KOPT-K1 (cell line): ENCODE data around the gene PDE6A.

ENCODE experiments used
- H3K27ac ChIP-seq: fragments of 200-600 bp; sonication (generic); 2 replicates; pipeline ENCODE4 v1.5.1; 2016; ENCODE audit warnings: antibody characterized with exemption, mild to moderate bottlenecking, low read depth, low read length; ENCODE audit not compliant: poor library complexity, severe bottlenecking
- H3K36me3 ChIP-seq: fragments of 200-600 bp; sonication (generic); 2 replicates; pipeline ENCODE4 v1.5.1; 2017; ENCODE audit warnings: antibody characterized with exemption, mild to moderate bottlenecking, low read length, moderate library complexity; ENCODE audit not compliant: insufficient read depth
- H3K9me3 ChIP-seq: fragments of 200-600 bp; sonication (generic); 2 replicates; pipeline ENCODE4 v1.5.1; 2017; ENCODE audit warnings: antibody characterized with exemption, low read length, mild to moderate bottlenecking; ENCODE audit not compliant: insufficient read depth, poor library complexity, severe bottlenecking

The PDE6A gene

DNA sequence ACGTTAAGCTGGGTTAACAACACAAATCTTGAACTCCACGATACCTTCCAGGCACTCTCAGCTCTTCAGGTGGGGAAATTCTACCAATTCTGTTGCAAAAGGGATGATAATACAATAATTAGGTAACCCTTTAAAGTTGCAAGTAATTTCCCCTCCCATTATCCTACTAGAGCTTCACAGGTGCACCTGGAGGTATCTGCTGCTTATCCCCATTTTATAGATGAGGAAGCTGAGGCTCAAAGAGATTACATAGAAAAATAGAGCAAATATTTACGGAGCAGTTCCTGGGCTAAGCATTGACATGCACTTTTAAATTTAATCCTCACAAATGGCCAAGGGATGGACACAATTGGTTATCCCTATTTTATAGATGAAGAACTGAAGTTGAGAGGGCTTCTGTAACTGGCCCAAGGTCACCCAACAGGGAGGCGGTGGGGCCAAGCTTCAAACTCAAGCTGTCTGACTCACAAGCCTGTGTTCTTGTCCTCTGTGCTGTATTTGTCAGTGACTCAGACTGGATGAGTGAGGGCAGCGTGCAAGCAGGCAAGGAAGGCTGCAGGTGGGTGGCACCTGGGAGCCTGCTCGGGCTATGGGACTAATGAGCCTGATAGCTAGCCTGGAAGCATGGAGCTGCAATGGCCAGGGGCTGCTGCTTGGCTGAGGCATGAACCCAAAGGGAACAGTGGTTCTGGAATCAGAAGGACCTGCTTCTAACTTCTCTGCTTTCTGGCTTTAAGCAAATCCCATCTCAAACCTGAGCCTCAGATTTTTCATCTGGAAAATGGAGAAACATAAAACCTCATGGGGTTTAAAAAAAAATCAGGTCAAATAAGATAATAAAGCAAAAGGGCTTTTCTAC lies 105.5 kb downstream of the PDE6A start:
- Histone ChIP-seq H3K36me3 (peaks cover 49% of the 10 kb centered on the region; the same call in 1 of the 2 replicates), H3K27ac (no peak overlapping the region)

DNA sequence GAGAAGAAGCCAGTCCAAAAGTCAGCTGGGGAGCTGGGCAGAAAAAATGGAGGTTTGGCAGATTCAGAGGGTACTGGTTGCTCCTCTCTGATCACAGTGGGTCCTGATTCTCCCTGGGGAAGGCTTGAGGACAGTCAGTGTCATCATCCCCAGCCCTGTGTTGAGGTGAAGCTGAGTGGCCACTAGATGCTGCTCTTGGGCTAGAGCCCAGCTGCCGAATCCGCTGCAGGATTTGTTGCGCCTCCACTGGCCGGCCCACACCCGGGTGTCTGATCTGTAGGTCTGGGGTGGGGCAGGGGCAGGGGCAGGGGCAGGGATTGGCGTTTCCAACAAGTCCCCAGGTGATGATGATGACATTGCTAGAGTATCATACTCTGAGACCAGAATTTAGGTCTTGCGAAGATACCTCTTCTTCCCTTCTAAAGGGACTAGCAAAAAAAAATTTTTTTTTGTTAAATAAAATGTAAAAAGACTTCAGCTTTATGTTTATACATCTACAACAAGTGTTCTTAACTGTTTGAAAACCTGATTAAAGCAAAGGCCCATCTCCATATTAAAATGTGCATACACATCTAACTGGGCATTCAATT lies 106.8 kb downstream of the PDE6A start:
- Histone ChIP-seq H3K27ac (no peak overlapping the region), H3K36me3 (peaks cover 60% of the 10 kb centered on the region; the same call in 1 of the 2 replicates), H3K9me3 (no peaks in the 10 kb centered on the region)

More for the DNA sequence above, 105.5 kb downstream of the PDE6A start:
- no peaks in the 10 kb centered on the region for H3K9me3 ChIP-seq

DNA sequence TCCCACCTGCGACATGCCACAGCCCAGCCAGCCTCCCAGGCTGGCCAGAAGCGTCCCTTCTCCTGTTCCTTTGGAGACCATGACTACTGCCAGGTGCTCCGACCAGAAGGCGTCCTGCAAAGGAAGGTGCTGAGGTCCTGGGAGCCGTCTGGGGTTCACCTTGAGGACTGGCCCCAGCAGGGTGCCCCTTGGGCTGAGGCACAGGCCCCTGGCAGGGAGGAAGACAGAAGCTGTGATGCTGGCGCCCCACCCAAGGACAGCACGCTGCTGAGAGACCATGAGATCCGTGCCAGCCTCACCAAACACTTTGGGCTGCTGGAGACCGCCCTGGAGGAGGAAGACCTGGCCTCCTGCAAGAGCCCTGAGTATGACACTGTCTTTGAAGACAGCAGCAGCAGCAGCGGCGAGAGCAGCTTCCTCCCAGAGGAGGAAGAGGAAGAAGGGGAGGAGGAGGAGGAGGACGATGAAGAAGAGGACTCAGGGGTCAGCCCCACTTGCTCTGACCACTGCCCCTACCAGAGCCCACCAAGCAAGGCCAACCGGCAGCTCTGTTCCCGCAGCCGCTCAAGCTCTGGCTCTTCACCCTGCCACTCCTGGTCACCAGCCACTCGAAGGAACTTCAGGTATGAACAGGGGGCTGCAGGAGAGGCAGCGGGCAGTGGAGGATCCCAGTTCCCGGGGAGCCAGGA lies 108.0 kb downstream of the PDE6A start:
- H3K9me3 ChIP-seq, result no peaks in the 10 kb centered on the region
- peaks cover 56% of the 10 kb centered on the region; the same call in 1 of the 2 replicates for H3K36me3 ChIP-seq
- no peak overlapping the region for H3K27ac ChIP-seq

DNA sequence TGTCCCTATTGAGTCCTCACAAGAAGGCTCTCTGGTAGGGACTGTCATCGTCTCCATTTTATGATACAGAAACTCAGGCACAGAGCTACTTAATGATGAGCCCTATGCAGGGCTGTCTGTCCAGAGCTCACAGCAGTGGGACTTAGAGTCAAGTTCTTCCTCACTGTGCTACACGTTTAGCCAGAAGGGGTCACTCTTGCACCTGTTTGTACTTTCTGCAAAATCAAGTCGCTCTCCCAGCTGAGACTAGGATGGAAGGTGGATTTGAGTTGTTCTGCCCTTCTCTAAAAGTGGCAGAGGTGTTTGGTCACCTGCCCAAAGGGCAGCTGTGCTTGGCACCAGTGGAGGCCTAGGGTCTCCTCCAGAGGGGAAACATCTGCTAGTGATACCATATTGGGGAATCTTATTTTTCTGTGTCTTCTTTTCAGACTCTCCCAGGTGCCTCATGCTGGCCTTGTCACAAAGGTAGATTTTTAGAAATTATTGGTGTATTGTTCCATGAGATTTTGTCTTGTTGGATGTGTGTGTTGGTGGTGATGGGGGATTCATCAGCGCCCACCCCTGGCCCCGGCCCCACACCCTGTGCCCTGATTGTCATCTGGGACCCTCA lies 110.2 kb downstream of the PDE6A start:
- Histone ChIP-seq H3K27ac (no peak overlapping the region), H3K9me3 (no peaks in the 10 kb centered on the region), H3K36me3 (peaks cover 51% of the 10 kb centered on the region; the same call in 1 of the 2 replicates)

DNA sequence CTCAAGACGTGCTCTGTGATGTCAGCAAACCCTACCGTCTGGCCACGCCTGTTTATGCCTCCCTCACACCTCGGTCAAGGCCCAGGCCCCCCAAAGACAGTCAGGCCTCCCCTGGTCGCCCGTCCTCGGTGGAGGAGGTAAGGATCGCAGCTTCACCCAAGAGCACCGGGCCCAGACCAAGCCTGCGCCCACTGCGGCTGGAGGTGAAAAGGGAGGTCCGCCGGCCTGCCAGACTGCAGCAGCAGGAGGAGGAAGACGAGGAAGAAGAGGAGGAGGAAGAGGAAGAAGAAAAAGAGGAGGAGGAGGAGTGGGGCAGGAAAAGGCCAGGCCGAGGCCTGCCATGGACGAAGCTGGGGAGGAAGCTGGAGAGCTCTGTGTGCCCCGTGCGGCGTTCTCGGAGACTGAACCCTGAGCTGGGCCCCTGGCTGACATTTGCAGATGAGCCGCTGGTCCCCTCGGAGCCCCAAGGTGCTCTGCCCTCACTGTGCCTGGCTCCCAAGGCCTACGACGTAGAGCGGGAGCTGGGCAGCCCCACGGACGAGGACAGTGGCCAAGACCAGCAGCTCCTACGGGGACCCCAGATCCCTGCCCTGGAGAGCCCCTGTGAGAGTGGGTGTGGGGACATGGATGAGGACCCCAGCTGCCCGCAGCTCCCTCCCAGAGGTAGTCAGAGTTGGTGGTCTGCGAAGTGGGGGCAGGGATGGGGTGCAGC lies 111.3 kb downstream of the PDE6A start:
- Histone ChIP-seq H3K27ac (no peak overlapping the region), H3K9me3 (no peaks in the 10 kb centered on the region), H3K36me3 (peaks cover 51% of the 10 kb centered on the region; the same call in 1 of the 2 replicates)

DNA sequence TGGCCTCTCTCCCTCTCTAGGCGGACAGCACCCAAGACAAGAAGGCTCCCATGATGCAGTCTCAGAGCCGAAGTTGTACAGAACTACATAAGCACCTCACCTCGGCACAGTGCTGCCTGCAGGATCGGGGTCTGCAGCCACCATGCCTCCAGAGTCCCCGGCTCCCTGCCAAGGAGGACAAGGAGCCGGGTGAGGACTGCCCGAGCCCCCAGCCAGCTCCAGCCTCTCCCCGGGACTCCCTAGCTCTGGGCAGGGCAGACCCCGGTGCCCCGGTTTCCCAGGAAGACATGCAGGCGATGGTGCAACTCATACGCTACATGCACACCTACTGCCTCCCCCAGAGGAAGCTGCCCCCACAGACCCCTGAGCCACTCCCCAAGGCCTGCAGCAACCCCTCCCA lies 112.0 kb downstream of the PDE6A start:
- peaks cover 51% of the 10 kb centered on the region; the same call in 1 of the 2 replicates for H3K36me3 ChIP-seq
- no peaks in the 10 kb centered on the region for H3K9me3 ChIP-seq

DNA sequence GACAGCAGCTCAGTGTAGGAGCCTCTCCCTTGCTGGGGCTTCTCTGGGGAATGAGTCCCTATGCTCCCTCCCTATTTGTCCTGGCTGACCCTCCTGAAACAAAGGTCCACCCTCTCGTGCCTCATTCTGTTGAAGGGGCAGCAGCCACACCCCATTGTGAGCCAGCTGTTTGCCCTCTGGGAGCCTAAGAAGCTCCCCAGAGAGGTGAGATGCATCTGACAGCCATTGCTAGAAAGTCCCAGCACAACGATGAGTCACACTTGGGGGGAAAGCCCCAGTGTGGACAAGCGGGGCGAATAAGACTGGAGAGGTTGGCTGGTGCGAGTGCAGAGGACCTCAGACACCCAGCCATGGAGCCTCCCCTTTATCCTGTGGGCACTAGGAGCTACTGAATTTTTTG lies 113.1 kb downstream of the PDE6A start:
- Histone ChIP-seq H3K27ac (no peak overlapping the region), H3K36me3 (peaks cover 57% of the 10 kb centered on the region; the same call in 1 of the 2 replicates), H3K9me3 (no peaks in the 10 kb centered on the region)

More for the DNA sequence above, 112.0 kb downstream of the PDE6A start:
- H3K27ac ChIP-seq, result no peak overlapping the region

DNA sequence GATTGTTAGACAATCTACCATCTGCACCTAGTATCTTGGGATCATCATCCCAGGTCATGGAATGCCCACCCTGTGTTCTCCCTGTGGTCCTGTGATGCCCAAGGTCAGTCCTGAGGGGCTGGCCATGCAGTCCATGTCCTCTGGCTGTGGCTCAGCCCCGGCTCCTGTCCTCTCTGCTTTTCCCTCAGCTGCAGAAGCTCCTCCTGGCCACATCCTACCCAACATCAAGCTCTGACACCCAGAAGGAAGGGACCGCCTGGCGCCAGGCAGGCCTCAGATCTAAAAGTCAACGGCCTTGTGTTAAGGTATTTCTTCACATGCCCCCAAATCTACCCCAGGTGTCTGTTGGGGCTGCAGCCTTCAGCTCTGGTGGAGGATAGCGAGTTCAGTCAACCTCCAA lies 114.0 kb downstream of the PDE6A start:
- no peaks in the 10 kb centered on the region for H3K9me3 ChIP-seq
- no peak overlapping the region for H3K27ac ChIP-seq
- peaks cover 48% of the 10 kb centered on the region; the same call in 1 of the 2 replicates for H3K36me3 ChIP-seq

DNA sequence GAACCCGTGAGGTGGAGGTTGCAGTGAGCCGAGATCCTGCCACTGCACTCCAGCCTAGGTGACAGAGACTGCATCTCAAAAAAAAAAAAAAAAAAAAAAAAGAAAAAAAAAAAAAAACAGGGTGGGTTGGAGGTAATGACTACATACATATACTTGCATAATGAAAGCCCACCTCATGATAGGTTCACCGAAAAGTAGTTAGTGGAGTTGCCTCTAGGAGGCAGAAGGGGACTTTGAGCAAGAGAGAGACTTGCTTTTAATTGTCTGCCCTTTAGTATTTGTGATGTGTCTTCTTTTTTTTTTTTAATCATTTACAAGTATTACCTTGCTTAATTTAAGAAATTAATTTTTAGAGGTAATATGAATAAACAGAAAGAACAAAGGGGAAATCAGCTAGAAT lies 114.6 kb downstream of the PDE6A start:
- Histone ChIP-seq H3K36me3 (peaks cover 42% of the 10 kb centered on the region; the same call in 1 of the 2 replicates), H3K9me3 (no peaks in the 10 kb centered on the region), H3K27ac (no peak overlapping the region)

DNA sequence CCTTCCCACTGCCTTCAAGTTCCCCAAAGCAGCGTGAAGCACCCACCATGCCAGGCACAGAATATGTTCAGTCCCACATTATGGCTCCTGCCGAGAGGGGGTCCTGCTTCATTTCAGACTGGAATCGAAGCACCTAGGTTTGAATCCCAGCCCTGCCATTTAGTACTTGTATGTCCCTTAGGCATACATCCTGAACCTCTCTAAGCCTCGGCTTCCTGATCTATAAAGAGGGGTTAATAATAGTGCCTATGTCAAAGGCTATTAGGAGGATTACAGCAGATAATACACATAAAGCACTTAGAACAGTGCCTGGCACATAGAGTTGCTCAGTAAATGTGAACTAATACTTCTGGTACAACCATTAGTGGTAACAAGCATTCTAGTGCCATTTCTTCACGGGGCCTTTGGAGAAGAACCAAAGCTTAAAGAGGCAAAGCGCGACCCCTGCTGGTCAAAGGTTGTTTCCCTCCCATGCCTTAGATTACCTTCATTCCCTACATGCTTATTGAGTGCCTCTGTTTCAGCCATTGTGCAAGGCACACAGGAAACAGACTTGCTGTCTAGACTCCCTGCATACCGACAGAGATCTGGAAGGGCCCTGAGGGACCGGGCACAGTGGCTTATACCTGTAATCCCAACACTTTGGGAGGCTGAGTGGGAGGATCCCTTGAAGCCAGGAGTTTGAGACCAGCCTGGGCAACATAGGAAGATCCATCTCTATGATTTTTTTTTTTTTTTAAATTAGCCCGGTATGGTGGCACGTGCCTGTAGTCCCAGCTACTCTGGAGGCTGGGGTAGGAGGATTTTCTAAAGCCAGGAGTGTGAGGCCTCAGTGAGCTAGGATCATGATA lies 116.2 kb downstream of the PDE6A start:
- H3K36me3 ChIP-seq, result peaks cover 33% of the 10 kb centered on the region; the same call in 1 of the 2 replicates
- H3K27ac ChIP-seq, result no peak overlapping the region
- no peaks in the 10 kb centered on the region for H3K9me3 ChIP-seq

DNA sequence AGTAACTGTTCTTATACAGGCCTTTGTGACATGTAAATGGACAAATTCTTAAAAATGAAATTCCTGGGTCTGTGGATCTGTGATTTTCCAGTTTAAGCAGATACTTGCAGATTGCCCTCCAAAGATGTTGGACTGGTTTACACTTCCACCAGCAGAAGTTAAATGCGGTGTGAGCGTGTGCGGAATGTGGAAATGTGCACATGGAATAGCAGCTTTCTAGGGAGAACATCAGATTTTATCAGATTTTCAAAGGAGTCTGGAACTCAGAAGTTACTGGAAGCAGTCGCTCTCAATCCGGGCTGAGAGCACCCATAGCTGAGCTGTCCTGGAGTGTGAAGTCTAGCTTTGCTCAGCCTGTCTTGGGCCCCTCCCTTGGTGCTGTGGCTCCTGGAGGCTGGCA lies 117.0 kb downstream of the PDE6A start:
- Histone ChIP-seq H3K9me3 (no peaks in the 10 kb centered on the region), H3K36me3 (peaks cover 26% of the 10 kb centered on the region; the same call in 1 of the 2 replicates), H3K27ac (no peak overlapping the region)

DNA sequence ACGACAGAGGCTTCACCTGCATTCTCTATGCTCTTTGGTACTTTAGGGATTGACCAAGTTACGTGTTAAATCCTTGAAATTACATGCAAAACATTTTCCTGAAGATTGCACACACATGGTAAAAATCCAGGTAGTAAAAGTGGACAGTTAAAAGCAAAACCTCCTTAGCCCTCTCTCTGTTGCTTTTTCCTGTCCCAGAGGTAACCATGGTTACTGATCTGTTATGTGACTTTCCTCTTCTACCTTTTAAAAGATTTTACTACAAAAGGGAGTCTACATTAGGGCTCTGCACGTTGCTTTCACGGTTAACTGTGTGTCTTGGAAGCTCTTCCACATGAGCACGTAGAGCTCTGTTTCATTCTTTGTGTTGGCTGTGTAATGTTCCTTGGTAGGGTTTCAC lies 117.5 kb downstream of the PDE6A start:
- Histone ChIP-seq H3K9me3 (no peaks in the 10 kb centered on the region), H3K36me3 (peaks cover 22% of the 10 kb centered on the region; the same call in 1 of the 2 replicates), H3K27ac (no peak overlapping the region)

DNA sequence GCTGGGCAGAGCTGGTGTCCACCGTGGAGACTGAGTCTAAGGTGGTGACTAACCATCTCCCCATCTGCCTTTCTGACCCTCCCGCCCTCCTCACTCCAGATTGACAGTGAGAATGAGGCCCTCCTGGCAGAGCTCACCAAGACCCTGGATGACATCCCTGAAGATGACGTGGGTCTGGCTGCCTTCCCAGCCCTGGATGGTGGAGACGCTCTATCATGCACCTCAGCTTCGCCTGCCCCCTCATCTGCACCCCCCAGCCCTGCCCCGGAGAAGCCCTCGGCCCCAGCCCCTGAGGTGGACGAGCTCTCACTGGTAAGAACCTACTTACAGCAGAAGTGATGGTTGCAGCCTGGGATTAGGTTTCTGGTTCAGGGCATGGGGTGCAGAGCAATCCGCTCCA lies 118.0 kb downstream of the PDE6A start:
- no peaks in the 10 kb centered on the region for H3K9me3 ChIP-seq
- peaks cover 25% of the 10 kb centered on the region; the same call in 1 of the 2 replicates for H3K36me3 ChIP-seq
- no peak overlapping the region for H3K27ac ChIP-seq
